D721Med (cell line): Measurements from ENCODE around the gene CLIC5.

ENCODE experiments used
- DNase-seq: peaks from one replicate; pipeline ENCODE4 v3.0.0; 2011; ENCODE audit warnings: low spot score; ENCODE audit not compliant: insufficient read length
- FAIRE-seq: peaks from 2 replicates; lab custom pipeline; 2011; peaks lifted over from hg19 to GRCh38; lab: Jason Lieb, UNC
- CTCF ChIP-seq: IDR thresholded peaks from 2 replicates; pipeline ENCODE4 v1.5.1; 2012; ENCODE audit warnings: mild to moderate bottlenecking, control low read depth; ENCODE audit not compliant: insufficient read depth; ENCODE audit errors: missing control alignments

CLIC5 gene

GRCh38 chr6:45947807-45948206, 67.9 kb downstream of the CLIC5 start:
- no peak for FAIRE-seq
- no peak for TF ChIP-seq CTCF
- DNase-seq = no peak

- FAIRE-seq (no peak), DNase-seq (no peak)
- TF ChIP-seq CTCF = no peak
Measured at GRCh38 chr6:45946887-45947286, 68.8 kb downstream of the CLIC5 start.

GRCh38 chr6:45946352-45946751, 69.3 kb downstream of the CLIC5 start:
- no peak for TF ChIP-seq CTCF
- no peak for DNase-seq
- no peak for FAIRE-seq

- no peak for TF ChIP-seq CTCF
- no peak for FAIRE-seq
- no peak for DNase-seq
Measured at GRCh38 chr6:45942953-45943352, 72.7 kb downstream of the CLIC5 start.

GRCh38 chr6:45933855-45934254, 81.8 kb downstream of the CLIC5 start:
- DNase-seq (no peak), FAIRE-seq (no peak)
- TF ChIP-seq CTCF = no peak

- DNase-seq (no peak), FAIRE-seq (no peak)
- TF ChIP-seq CTCF = no peak
Measured at GRCh38 chr6:45931232-45931631, 84.4 kb downstream of the CLIC5 start.

- no peak for FAIRE-seq
- DNase-seq = peak; percentile 72
- peak; percentile 97 for TF ChIP-seq CTCF
Measured at GRCh38 chr6:45930420-45931040, 85.1 kb downstream of the CLIC5 start.
